Keratinocyte (primary cell): Measurements from ENCODE around the gene COMMD2.

Source experiments
- EZH2 ChIP-seq: IDR thresholded peaks from one replicate; pipeline ENCODE4 v1.6.1; 2012; ENCODE audit warnings: inconsistent platforms, mild to moderate bottlenecking, low read length, moderate library complexity
- TF ChIP-seq, protein P1 (sequence below), 3 experiments: IDR thresholded peaks in 1 of 3; conservative IDR thresholded peaks in 1 of 3; optimal IDR thresholded peaks in 1 of 3; 2 replicates in 2 of 3; 3 replicates in 1 of 3; pipeline versions ENCODE3 to v1.5.1; 2011; ENCODE audit warnings: low read length in 3 of 3, mild to moderate bottlenecking in 3 of 3, moderate library complexity in 2 of 3, control low read depth in 1 of 3, inconsistent platforms in 1 of 3; ENCODE audit not compliant: insufficient read depth in 2 of 3; ENCODE audit errors: extremely low read depth in 1 of 3

DNA sequence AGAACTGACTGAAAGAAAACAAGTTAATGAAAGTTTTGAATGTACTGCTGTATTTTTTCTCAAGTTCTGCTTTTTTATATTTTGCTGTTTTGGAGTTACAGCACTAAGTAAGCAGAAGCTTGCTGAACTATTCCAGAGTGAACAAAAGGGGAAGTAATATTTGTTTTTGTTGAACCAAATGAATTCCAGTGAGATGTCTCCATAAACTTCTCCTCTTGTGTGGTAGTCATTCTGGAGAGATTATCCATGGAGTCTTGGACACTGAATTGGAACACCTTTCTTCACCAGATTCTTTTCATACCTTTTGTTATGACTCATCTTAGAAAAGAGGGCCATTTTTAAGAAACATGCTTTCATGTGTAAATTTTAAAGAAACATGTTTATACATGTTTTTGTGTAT lies 31.3 kb upstream of the COMMD2 start:
- TF ChIP-seq, protein P1, sequence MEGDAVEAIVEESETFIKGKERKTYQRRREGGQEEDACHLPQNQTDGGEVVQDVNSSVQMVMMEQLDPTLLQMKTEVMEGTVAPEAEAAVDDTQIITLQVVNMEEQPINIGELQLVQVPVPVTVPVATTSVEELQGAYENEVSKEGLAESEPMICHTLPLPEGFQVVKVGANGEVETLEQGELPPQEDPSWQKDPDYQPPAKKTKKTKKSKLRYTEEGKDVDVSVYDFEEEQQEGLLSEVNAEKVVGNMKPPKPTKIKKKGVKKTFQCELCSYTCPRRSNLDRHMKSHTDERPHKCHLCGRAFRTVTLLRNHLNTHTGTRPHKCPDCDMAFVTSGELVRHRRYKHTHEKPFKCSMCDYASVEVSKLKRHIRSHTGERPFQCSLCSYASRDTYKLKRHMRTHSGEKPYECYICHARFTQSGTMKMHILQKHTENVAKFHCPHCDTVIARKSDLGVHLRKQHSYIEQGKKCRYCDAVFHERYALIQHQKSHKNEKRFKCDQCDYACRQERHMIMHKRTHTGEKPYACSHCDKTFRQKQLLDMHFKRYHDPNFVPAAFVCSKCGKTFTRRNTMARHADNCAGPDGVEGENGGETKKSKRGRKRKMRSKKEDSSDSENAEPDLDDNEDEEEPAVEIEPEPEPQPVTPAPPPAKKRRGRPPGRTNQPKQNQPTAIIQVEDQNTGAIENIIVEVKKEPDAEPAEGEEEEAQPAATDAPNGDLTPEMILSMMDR (optimal IDR thresholded peaks at IDR 0.05 in 1 of 3, IDR thresholded peaks at IDR 0.05 in 1 of 3, conservative IDR thresholded peaks at IDR 0.05 in 1 of 3; ENCODE audit: extremely low read depth in 1 of 3, insufficient read depth in 2 of 3, low read length in 3 of 3): no peak
- no peak for TF ChIP-seq EZH2
